Neural cell (in vitro differentiated cells): ENCODE measurements around the gene PIP5K1B. TPM values are rescaled to one million over a fixed set of nuclear protein-coding genes. Genes with fewer than 3 reads are reported as not detected.

ENCODE experiments used
- H2AFZ ChIP-seq: fragments of 200-600, 300-800 bp; sonication (generic), shearing (Covaris generic); 2 replicates; pipeline ENCODE4 v1.6.0; 2014; ENCODE audit warnings: low read depth, mild to moderate bottlenecking, antibody characterized with exemption, low read length, moderate library complexity
- H3F3A ChIP-seq: fragments of 200-600 bp; shearing (Covaris generic); 2 replicates; pipeline ENCODE4 v1.6.1; 2016; ENCODE audit warnings: mild to moderate bottlenecking, moderate library complexity, mixed read lengths, antibody characterized with exemption, low read length; ENCODE audit not compliant: insufficient read depth, poor library complexity, severe bottlenecking
- H3K27ac ChIP-seq: fragments of 200-600, 300-800 bp; sonication (generic), shearing (Covaris generic); 2 replicates; pipeline ENCODE4 v1.5.1; 2014; ENCODE audit warnings: mild to moderate bottlenecking, low read length, moderate library complexity
- H3K27me3 ChIP-seq: fragments of 300-800, 200-600 bp; sonication (generic), shearing (Covaris generic); 2 replicates; pipeline ENCODE4 v1.6.0; 2014; ENCODE audit warnings: mild to moderate bottlenecking, low read depth, low read length, moderate library complexity; ENCODE audit not compliant: insufficient read depth
- H3K36me3 ChIP-seq: fragments of 300-800, 200-600 bp; sonication (generic), shearing (Covaris generic); 2 replicates; pipeline ENCODE4 v1.5.1; 2014; ENCODE audit warnings: mild to moderate bottlenecking, antibody characterized with exemption, low read length, moderate library complexity; ENCODE audit not compliant: insufficient read depth
- H3K4me2 ChIP-seq: fragments of 300-800, 200-600 bp; sonication (generic), shearing (Covaris generic); 2 replicates; pipeline ENCODE4 v1.6.0; 2014; ENCODE audit warnings: mild to moderate bottlenecking, low read length
- H3K4me3 ChIP-seq: fragments of 300-800, 200-600 bp; sonication (generic), shearing (Covaris generic); 2 replicates; pipeline ENCODE4 v1.5.1; 2014; ENCODE audit warnings: mild to moderate bottlenecking, low read length, moderate library complexity
- H3K79me2 ChIP-seq: fragments of 200-600 bp; shearing (Covaris generic); replicated peaks from 2 replicates; pipeline ENCODE4 v1.6.0; 2014; ENCODE audit warnings: mild to moderate bottlenecking, low read length, moderate library complexity; ENCODE audit not compliant: insufficient read depth
- H3K9ac ChIP-seq: fragments of 300-800, 200-600 bp; sonication (generic), shearing (Covaris generic); 2 replicates; pipeline ENCODE4 v1.6.1; 2016; ENCODE audit warnings: mild to moderate bottlenecking, low read length, mixed read lengths
- H3K9me2 ChIP-seq: fragments of 200-600 bp; shearing (Covaris generic); 2 replicates; pipeline ENCODE4 v1.6.1; 2016; ENCODE audit warnings: mild to moderate bottlenecking, low read length, mixed read lengths; ENCODE audit not compliant: insufficient read depth
- H3K9me3 ChIP-seq: fragments of 200-600, 300-800 bp; sonication (generic), shearing (Covaris generic); 2 replicates; pipeline ENCODE4 v1.6.1; 2016; ENCODE audit warnings: mild to moderate bottlenecking, mixed run types, low read length, moderate library complexity, mixed read lengths
- H4K20me1 ChIP-seq: fragments of 200-600 bp; shearing (Covaris generic); 2 replicates; pipeline ENCODE4 v1.6.1; 2016; ENCODE audit warnings: mild to moderate bottlenecking, mixed run types; ENCODE audit not compliant: insufficient read depth
- EP300 ChIP-seq: fragments of 450-650 bp; conservative IDR thresholded peaks from 2 replicates; pipeline ENCODE4 v1.6.1; 2014; ENCODE audit warnings: antibody characterized with exemption, mild to moderate bottlenecking, moderate library complexity; ENCODE audit not compliant: poor library complexity, severe bottlenecking
- EZH2 ChIP-seq: fragments of 200-600, 300-800 bp; shearing (Covaris generic), sonication (generic); IDR thresholded peaks from 2 replicates; pipeline ENCODE4 v1.6.1; 2014; ENCODE audit warnings: antibody characterized with exemption, low read length, borderline replicate concordance, mild to moderate bottlenecking; ENCODE audit not compliant: insufficient read depth, poor library complexity, severe bottlenecking
- MXI1 ChIP-seq: fragments of 450-650 bp; conservative IDR thresholded peaks from 2 replicates; pipeline ENCODE4 v1.6.1; 2014; ENCODE audit warnings: antibody characterized with exemption, mild to moderate bottlenecking; ENCODE audit not compliant: poor library complexity, severe bottlenecking
- POLR2AphosphoS5 ChIP-seq: IDR thresholded peaks from 2 replicates; pipeline ENCODE4 v1.6.1; 2012
- RAD21 ChIP-seq: fragments of 450-650 bp; conservative IDR thresholded peaks from 2 replicates; pipeline ENCODE4 v1.6.1; 2014; ENCODE audit warnings: antibody characterized with exemption, mild to moderate bottlenecking, moderate library complexity
- SMC3 ChIP-seq: fragments of 450-650 bp; conservative IDR thresholded peaks from 2 replicates; pipeline ENCODE4 v1.6.1; 2014; ENCODE audit warnings: antibody characterized with exemption, mild to moderate bottlenecking, moderate library complexity; ENCODE audit not compliant: poor library complexity
- TAF1 ChIP-seq: IDR thresholded peaks from 2 replicates; pipeline ENCODE4 v1.6.1; 2012; ENCODE audit warnings: low read depth
- polyA plus RNA-seq: library from polyadenylated mRNA; depleted of rRNA; stranded (reverse); fragments of >200 nt; gene quantifications from 2 replicates; pipeline ENCODE4 v1.2.3, GENCODE V29; 2014
- TF ChIP-seq, protein P1 (sequence below): IDR thresholded peaks from 2 replicates; pipeline ENCODE4 v1.6.1; 2012; ENCODE audit warnings: borderline replicate concordance
- TF ChIP-seq, protein P2 (sequence below): fragments of 450-650 bp; IDR thresholded peaks from 2 replicates; pipeline ENCODE4 v1.5.1; 2014; ENCODE audit warnings: antibody characterized with exemption, mild to moderate bottlenecking, moderate library complexity; ENCODE audit not compliant: poor library complexity, severe bottlenecking

Gene PIP5K1B
- polyA plus RNA-seq, 1 donor from 2014 or later, result 1.5 TPM

DNA sequence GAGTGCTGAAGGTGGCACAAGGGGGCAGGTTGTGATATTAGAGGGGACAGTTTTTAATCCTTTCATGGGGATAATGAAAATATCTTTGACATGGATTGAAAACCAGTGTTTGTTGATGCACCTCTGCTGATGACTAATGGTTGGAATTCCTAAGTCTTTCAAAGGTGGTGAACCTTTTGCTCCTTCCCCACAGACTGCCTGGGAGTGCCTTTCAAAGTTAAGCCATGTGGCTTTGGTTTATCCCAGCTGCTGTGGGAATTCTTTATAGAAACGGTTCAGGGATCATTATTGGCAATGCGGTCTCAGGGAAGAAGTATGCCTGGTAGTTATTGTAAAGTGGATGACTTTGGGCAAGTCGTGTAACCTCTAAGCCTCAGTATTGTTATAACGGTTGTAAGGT, 45.7 kb downstream of the PIP5K1B start:
- H3K9ac ChIP-seq, result peak overlapping the region; percentile 17
- peak overlapping the region; percentile 43 for H3K4me3 ChIP-seq
- no peak overlapping the region for H2AFZ ChIP-seq
- H3K79me2 ChIP-seq, result no peaks in the 10 kb centered on the region
- no peaks in the 10 kb centered on the region for H3K9me2 ChIP-seq
- H3K27ac ChIP-seq, result peak overlapping the region; percentile 56
- no peak overlapping the region for H3K4me2 ChIP-seq
- no peaks in the 10 kb centered on the region for H3K9me3 ChIP-seq
- TF ChIP-seq EZH2 (no peak), EP300 (no peak), SMC3 (no peak)
- TF ChIP-seq, protein P1, sequence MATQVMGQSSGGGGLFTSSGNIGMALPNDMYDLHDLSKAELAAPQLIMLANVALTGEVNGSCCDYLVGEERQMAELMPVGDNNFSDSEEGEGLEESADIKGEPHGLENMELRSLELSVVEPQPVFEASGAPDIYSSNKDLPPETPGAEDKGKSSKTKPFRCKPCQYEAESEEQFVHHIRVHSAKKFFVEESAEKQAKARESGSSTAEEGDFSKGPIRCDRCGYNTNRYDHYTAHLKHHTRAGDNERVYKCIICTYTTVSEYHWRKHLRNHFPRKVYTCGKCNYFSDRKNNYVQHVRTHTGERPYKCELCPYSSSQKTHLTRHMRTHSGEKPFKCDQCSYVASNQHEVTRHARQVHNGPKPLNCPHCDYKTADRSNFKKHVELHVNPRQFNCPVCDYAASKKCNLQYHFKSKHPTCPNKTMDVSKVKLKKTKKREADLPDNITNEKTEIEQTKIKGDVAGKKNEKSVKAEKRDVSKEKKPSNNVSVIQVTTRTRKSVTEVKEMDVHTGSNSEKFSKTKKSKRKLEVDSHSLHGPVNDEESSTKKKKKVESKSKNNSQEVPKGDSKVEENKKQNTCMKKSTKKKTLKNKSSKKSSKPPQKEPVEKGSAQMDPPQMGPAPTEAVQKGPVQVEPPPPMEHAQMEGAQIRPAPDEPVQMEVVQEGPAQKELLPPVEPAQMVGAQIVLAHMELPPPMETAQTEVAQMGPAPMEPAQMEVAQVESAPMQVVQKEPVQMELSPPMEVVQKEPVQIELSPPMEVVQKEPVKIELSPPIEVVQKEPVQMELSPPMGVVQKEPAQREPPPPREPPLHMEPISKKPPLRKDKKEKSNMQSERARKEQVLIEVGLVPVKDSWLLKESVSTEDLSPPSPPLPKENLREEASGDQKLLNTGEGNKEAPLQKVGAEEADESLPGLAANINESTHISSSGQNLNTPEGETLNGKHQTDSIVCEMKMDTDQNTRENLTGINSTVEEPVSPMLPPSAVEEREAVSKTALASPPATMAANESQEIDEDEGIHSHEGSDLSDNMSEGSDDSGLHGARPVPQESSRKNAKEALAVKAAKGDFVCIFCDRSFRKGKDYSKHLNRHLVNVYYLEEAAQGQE, result no peak
- TF ChIP-seq, protein P2, sequence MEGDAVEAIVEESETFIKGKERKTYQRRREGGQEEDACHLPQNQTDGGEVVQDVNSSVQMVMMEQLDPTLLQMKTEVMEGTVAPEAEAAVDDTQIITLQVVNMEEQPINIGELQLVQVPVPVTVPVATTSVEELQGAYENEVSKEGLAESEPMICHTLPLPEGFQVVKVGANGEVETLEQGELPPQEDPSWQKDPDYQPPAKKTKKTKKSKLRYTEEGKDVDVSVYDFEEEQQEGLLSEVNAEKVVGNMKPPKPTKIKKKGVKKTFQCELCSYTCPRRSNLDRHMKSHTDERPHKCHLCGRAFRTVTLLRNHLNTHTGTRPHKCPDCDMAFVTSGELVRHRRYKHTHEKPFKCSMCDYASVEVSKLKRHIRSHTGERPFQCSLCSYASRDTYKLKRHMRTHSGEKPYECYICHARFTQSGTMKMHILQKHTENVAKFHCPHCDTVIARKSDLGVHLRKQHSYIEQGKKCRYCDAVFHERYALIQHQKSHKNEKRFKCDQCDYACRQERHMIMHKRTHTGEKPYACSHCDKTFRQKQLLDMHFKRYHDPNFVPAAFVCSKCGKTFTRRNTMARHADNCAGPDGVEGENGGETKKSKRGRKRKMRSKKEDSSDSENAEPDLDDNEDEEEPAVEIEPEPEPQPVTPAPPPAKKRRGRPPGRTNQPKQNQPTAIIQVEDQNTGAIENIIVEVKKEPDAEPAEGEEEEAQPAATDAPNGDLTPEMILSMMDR, result no peak
- no peaks in the 10 kb centered on the region for H3K36me3 ChIP-seq
- no peaks in the 10 kb centered on the region for H3K27me3 ChIP-seq
- no peaks in the 10 kb centered on the region for H3F3A ChIP-seq
- no peaks in the 10 kb centered on the region for H4K20me1 ChIP-seq

GRCh38 chr9:68751556-68751955, 46.5 kb downstream of the PIP5K1B start:
- no peak overlapping the region for H2AFZ ChIP-seq
- no peaks in the 10 kb centered on the region for H3K36me3 ChIP-seq
- H3K4me3 ChIP-seq, result no peak overlapping the region
- no peaks in the 10 kb centered on the region for H3K27me3 ChIP-seq
- no peak overlapping the region for H3K9ac ChIP-seq
- TF ChIP-seq TAF1 (no peak), POLR2AphosphoS5 (no peak), SMC3 (no peak)
- H3K9me3 ChIP-seq, result no peaks in the 10 kb centered on the region
- H3K4me2 ChIP-seq, result no peak overlapping the region
- no peak overlapping the region for H3K27ac ChIP-seq
- no peaks in the 10 kb centered on the region for H3K9me2 ChIP-seq
- no peaks in the 10 kb centered on the region for H3K79me2 ChIP-seq
- no peaks in the 10 kb centered on the region for H4K20me1 ChIP-seq
- no peaks in the 10 kb centered on the region for H3F3A ChIP-seq

DNA sequence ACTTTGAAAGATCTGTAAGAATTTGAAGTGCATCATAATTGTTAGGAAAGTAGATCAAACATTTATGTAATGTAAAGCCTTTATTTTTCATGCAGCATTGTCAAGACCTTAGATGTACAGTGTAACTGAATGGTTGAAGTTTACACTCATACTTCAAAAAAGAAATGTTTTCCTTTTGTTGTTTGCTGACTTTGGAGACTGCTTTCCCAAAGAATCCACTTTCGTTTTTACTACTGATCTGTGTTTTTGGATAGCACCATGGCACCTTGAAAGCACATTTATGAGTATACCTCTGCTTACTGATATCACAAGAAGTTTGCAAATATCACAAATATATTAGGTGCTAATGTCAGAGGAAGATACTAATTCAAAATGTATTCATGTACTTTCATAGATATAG, 50.0 kb downstream of the PIP5K1B start:
- H4K20me1 ChIP-seq, result no peaks in the 10 kb centered on the region
- H3K9me2 ChIP-seq, result no peaks in the 10 kb centered on the region
- H3K36me3 ChIP-seq, result no peaks in the 10 kb centered on the region
- H3K4me2 ChIP-seq, result no peak overlapping the region
- H3K9me3 ChIP-seq, result no peaks in the 10 kb centered on the region
- no peaks in the 10 kb centered on the region for H3K27me3 ChIP-seq
- no peak overlapping the region for H2AFZ ChIP-seq
- no peaks in the 10 kb centered on the region for H3F3A ChIP-seq
- H3K27ac ChIP-seq, result no peak overlapping the region
- H3K79me2 ChIP-seq, result no peaks in the 10 kb centered on the region
- H3K4me3 ChIP-seq, result no peak overlapping the region
- no peak overlapping the region for H3K9ac ChIP-seq
- TF ChIP-seq SMC3 (no peak), POLR2AphosphoS5 (no peak), MXI1 (no peak), TAF1 (no peak), EZH2 (no peak), EP300 (no peak), RAD21 (no peak)
- TF ChIP-seq, protein P2, result no peak
- TF ChIP-seq, protein P1, result no peak
